H9 (cell line): ENCODE data around the gene NPBWR2. TPM values are rescaled to one million over a fixed set of nuclear protein-coding genes. Genes with fewer than 3 reads are reported as not detected.
"Not testable (repeated sequence)": the region's sequence is repeated elsewhere in the genome, so short reads cannot be mapped to it uniquely, and the experiment has no call there.

Source experiments
- DNase-seq: peaks from one replicate; pipeline ENCODE4 v3.0.0-alpha.2; 2017
- H2AFZ ChIP-seq: one replicate; pipeline ENCODE4 v1.6.1; 2013; ENCODE audit warnings: mild to moderate bottlenecking, low read length, control low read depth, moderate library complexity
- H2AK5ac ChIP-seq: 2 replicates; pipeline ENCODE4 v1.6.1; 2013; ENCODE audit warnings: low read length, control low read depth, mixed read lengths; ENCODE audit not compliant: insufficient read length
- H2BK120ac ChIP-seq: one replicate; pipeline ENCODE4 v1.6.1; 2013; ENCODE audit warnings: low read depth, mild to moderate bottlenecking, low read length, control low read depth, inconsistent platforms; ENCODE audit not compliant: poor library complexity, severe bottlenecking
- H2BK12ac ChIP-seq: 2 replicates; pipeline ENCODE4 v1.6.1; 2013; ENCODE audit warnings: low read length, control low read depth, mixed read lengths, low read depth; ENCODE audit not compliant: insufficient read length
- H2BK15ac ChIP-seq: 2 replicates; pipeline ENCODE4 v1.6.1; 2013; ENCODE audit warnings: low read depth, low read length, control low read depth
- H2BK20ac ChIP-seq: one replicate; pipeline ENCODE4 v1.6.1; 2013; ENCODE audit warnings: low read depth, mild to moderate bottlenecking, low read length, control low read depth, inconsistent platforms; ENCODE audit not compliant: poor library complexity, severe bottlenecking
- H2BK5ac ChIP-seq: 2 replicates; pipeline ENCODE4 v1.6.1; 2013; ENCODE audit warnings: low read length, control low read depth, mixed read lengths; ENCODE audit not compliant: insufficient read length
- H3K14ac ChIP-seq: 2 replicates; pipeline ENCODE4 v1.6.1; 2013; ENCODE audit warnings: low read length, control low read depth; ENCODE audit not compliant: insufficient read depth
- H3K18ac ChIP-seq: 2 replicates; pipeline ENCODE4 v1.6.1; 2013; ENCODE audit warnings: low read depth, mild to moderate bottlenecking, mixed read lengths, low read length, control low read depth; ENCODE audit not compliant: insufficient read length
- H3K23ac ChIP-seq: 2 replicates; pipeline ENCODE4 v1.6.1; 2013; ENCODE audit warnings: low read length, control low read depth, mixed read lengths, low read depth; ENCODE audit not compliant: insufficient read length
- H3K23me2 ChIP-seq: 2 replicates; pipeline ENCODE4 v1.6.1; 2013; ENCODE audit warnings: low read depth, mild to moderate bottlenecking, mixed read lengths, low read length, control low read depth; ENCODE audit not compliant: insufficient read length, poor library complexity, severe bottlenecking
- H3K27ac ChIP-seq: 2 replicates; pipeline ENCODE4 v1.5.1; 2013; ENCODE audit warnings: low read length, control low read depth, mixed read lengths, low read depth; ENCODE audit not compliant: insufficient read length
- H3K27me3 ChIP-seq: 2 replicates; pipeline ENCODE4 v1.6.1; 2013; ENCODE audit warnings: low read length, control low read depth, inconsistent platforms; ENCODE audit not compliant: insufficient read depth
- H3K4ac ChIP-seq: 2 replicates; pipeline ENCODE4 v1.6.1; 2013; ENCODE audit warnings: low read depth, mild to moderate bottlenecking, control low read depth, inconsistent platforms, low read length, moderate library complexity
- H3K4me1 ChIP-seq: 2 replicates; pipeline ENCODE4 v1.6.1; 2013; ENCODE audit warnings: low read length, control low read depth, inconsistent platforms; ENCODE audit not compliant: insufficient read depth
- H3K4me2 ChIP-seq: 2 replicates; pipeline ENCODE4 v1.6.1; 2013; ENCODE audit warnings: low read length, control low read depth, mixed read lengths; ENCODE audit not compliant: insufficient read length, insufficient read depth
- H3K56ac ChIP-seq: 2 replicates; pipeline ENCODE4 v1.6.1; 2013; ENCODE audit warnings: low read depth, mild to moderate bottlenecking, mixed read lengths, low read length, control low read depth; ENCODE audit not compliant: insufficient read length
- H3K79me1 ChIP-seq: 2 replicates; pipeline ENCODE4 v1.6.1; 2013; ENCODE audit warnings: low read depth, mild to moderate bottlenecking, moderate library complexity, low read length, control low read depth, inconsistent platforms; ENCODE audit not compliant: insufficient read depth, poor library complexity, severe bottlenecking
- H3K79me2 ChIP-seq: 2 replicates; pipeline ENCODE4 v1.6.1; 2013; ENCODE audit warnings: low read length, control low read depth, inconsistent platforms; ENCODE audit not compliant: insufficient read depth
- H3K9ac ChIP-seq: 2 replicates; pipeline ENCODE4 v1.6.1; 2013; ENCODE audit warnings: low read length, control low read depth, mixed read lengths; ENCODE audit not compliant: insufficient read length; ENCODE audit errors: extremely low read depth
- H3K9me3 ChIP-seq: one replicate; pipeline ENCODE4 v1.6.1; 2013; ENCODE audit warnings: low read depth, low read length, inconsistent platforms; ENCODE audit not compliant: control insufficient read depth
- H3T11ph ChIP-seq: one replicate; pipeline ENCODE4 v1.6.1; 2013; ENCODE audit warnings: mild to moderate bottlenecking, low read length, control low read depth, inconsistent platforms
- H4K20me1 ChIP-seq: one replicate; pipeline ENCODE4 v1.6.1; 2013; ENCODE audit not compliant: control insufficient read depth, insufficient read length, insufficient read depth
- H4K5ac ChIP-seq: 2 replicates; pipeline ENCODE4 v1.6.1; 2013; ENCODE audit warnings: low read depth, mild to moderate bottlenecking, mixed read lengths, low read length, control low read depth; ENCODE audit not compliant: insufficient read length
- H4K8ac ChIP-seq: replicated peaks from 2 replicates; pipeline ENCODE4 v1.6.1; 2013; ENCODE audit warnings: low read length, control low read depth, mixed read lengths, low read depth; ENCODE audit not compliant: insufficient read length
- H4K91ac ChIP-seq: 2 replicates; pipeline ENCODE4 v1.6.1; 2013; ENCODE audit warnings: low read depth, mild to moderate bottlenecking, moderate library complexity, mixed read lengths, low read length, control low read depth; ENCODE audit not compliant: insufficient read length
- H3K27ac Mint-ChIP-seq, 3 experiments: 2 replicates in 2 of 3; 3 replicates in 1 of 3; pipeline ENCODE4 v1.8.0; 2020 to 2021; ENCODE audit warnings: mixed read lengths in 3 of 3, mild to moderate bottlenecking in 1 of 3, moderate library complexity in 1 of 3
- H3K27me3 Mint-ChIP-seq: 2 replicates; pipeline ENCODE4 v1.8.0; 2021; ENCODE audit warnings: low read depth, mild to moderate bottlenecking, moderate library complexity, mixed read lengths
- H3K36me3 Mint-ChIP-seq, 3 experiments: 2 replicates in 2 of 3; 3 replicates in 1 of 3; pipeline ENCODE4 v1.8.0; 2020 to 2021; ENCODE audit warnings: low read depth in 3 of 3, mixed read lengths in 3 of 3; ENCODE audit not compliant: insufficient read depth in 1 of 3
- H3K4me1 Mint-ChIP-seq, 2 experiments: 2 replicates each; pipeline ENCODE4 v1.8.0; 2020; ENCODE audit warnings: mixed read lengths in 2 of 2
- H3K4me3 Mint-ChIP-seq, 2 experiments: 2 replicates in 1 of 2; 3 replicates in 1 of 2; pipeline ENCODE4 v1.8.0; 2020 to 2021; ENCODE audit warnings: mild to moderate bottlenecking in 2 of 2, mixed read lengths in 2 of 2, moderate library complexity in 1 of 2
- H3K9me3 Mint-ChIP-seq, 2 experiments: 2 replicates in 1 of 2; 3 replicates in 1 of 2; pipeline ENCODE4 v1.8.0; 2020; ENCODE audit warnings: mild to moderate bottlenecking in 2 of 2, mixed read lengths in 2 of 2, moderate library complexity in 1 of 2
- CTCF ChIP-seq: fragments of 200-600 bp; sonication (generic); conservative IDR thresholded peaks from 3 replicates; pipeline ENCODE4 v1.8.0; 2021; ENCODE audit warnings: antibody characterized with exemption, mild to moderate bottlenecking
- WGBS: extraction: QIAGEN DNeasy Blood & Tissue Kit; methylation state at CpG from one replicate; pipeline ENCODE4 v1.1.7; 2013; ENCODE audit warnings: missing lambda C conversion rate, low lambda C conversion rate, mixed read lengths; ENCODE audit not compliant: insufficient read length; ENCODE audit errors: extremely low coverage; 5-methylcytosine and 5-hydroxymethylcytosine counted together
- total RNA-seq: library from RNA; stranded (reverse); gene quantifications from 2 replicates; pipeline ENCODE4 v1.2.1, GENCODE V29; 2021

Gene NPBWR2
- total RNA-seq, 1 experiment from 2014 or later = not detected

- Histone ChIP-seq H3K4me1 (no peaks in the 10 kb centered on the region), H3K4ac (no peak overlapping the region), H3T11ph (no peak overlapping the region), H2BK15ac (no peak overlapping the region), H2BK120ac (no peak overlapping the region), H3K27me3 (no peaks in the 10 kb centered on the region; the same call in 1 of the 2 replicates), H3K23me2 (no peaks in the 10 kb centered on the region), H2BK12ac (no peak overlapping the region), H2BK5ac (no peak overlapping the region), H3K27ac (no peak overlapping the region), H4K91ac (no peak overlapping the region), H3K79me1 (no peaks in the 10 kb centered on the region), H2BK20ac (no peak overlapping the region), H3K79me2 (no peaks in the 10 kb centered on the region), H3K18ac (no peak overlapping the region), H2AK5ac (no peak overlapping the region), H3K9ac (no peak overlapping the region), H3K14ac (no peak overlapping the region), H4K8ac (no peak overlapping the region), H4K5ac (no peak overlapping the region), H3K9me3 (no peaks in the 10 kb centered on the region), H3K4me2 (no peak overlapping the region), H3K56ac (no peak overlapping the region), H4K20me1 (peaks cover 3% of the 10 kb centered on the region), H2AFZ (no peak overlapping the region), H3K23ac (no peak overlapping the region)
- no CpG with 5 or more reads among the region's 8 CpGs for WGBS
- Mint-ChIP-seq H3K27ac (no peak overlapping the region), H3K4me3 (no peak overlapping the region), H3K27me3 (peaks cover 30% of the 10 kb centered on the region), H3K9me3 (peaks cover 0 to 3% of the 10 kb centered on the region in 2 experiments; a peak in 2 of 5 replicates), H3K36me3 (peaks cover 0 to 1% (median 0%) of the 10 kb centered on the region in 3 experiments; a peak in 1 of 7 replicates), H3K4me1 (peaks cover 4 to 5% of the 10 kb centered on the region in 2 experiments; a peak in 3 of 4 replicates)
- DNase-seq = no peak
- no peak for TF ChIP-seq CTCF
Measured at GRCh38 chr20:64119301-64119680, 11.9 kb upstream of the NPBWR2 start.

- not testable (repeated sequence) for H2BK15ac ChIP-seq, H3K27ac ChIP-seq, H3K79me2 ChIP-seq, H3K4ac ChIP-seq, H2BK12ac ChIP-seq, H3K9ac ChIP-seq, H2AFZ ChIP-seq, H2BK5ac ChIP-seq, H2BK20ac ChIP-seq, H2BK120ac ChIP-seq, H3K79me1 ChIP-seq, H3K27ac Mint-ChIP-seq, H4K8ac ChIP-seq, H3K4me2 ChIP-seq, H3K18ac ChIP-seq, H3K4me1 Mint-ChIP-seq, H3K4me3 Mint-ChIP-seq, H3K23me2 ChIP-seq, H3K4me1 ChIP-seq, H3K23ac ChIP-seq, H3K14ac ChIP-seq, H4K20me1 ChIP-seq, H3K36me3 Mint-ChIP-seq, H3K9me3 ChIP-seq, H3K56ac ChIP-seq, H3T11ph ChIP-seq, H2AK5ac ChIP-seq, H3K27me3 ChIP-seq, DNase-seq, H4K91ac ChIP-seq, H4K5ac ChIP-seq, H3K9me3 Mint-ChIP-seq
- H3K27me3 Mint-ChIP-seq = peaks cover 13% of the 10 kb centered on the region
- no CpG with 5 or more reads among the region's 6 CpGs for WGBS
Measured at GRCh38 chr20:64117432-64117777, 10.0 kb upstream of the NPBWR2 start.
